HG03159 (cell line): ENCODE results near the gene APBA1.

Experiments used
- ATAC-seq: cut with Tn5 transposase; IDR thresholded peaks from one replicate; pipeline ENCODE4 v1.9.1; 2021; ENCODE audit warnings: mild to moderate bottlenecking, moderate library complexity; ENCODE audit not compliant: unreplicated experiment

Gene APBA1

GRCh38 chr9:69542058-69542457, 130.1 kb downstream of the APBA1 start:
- ATAC-seq, result no peak

DNA sequence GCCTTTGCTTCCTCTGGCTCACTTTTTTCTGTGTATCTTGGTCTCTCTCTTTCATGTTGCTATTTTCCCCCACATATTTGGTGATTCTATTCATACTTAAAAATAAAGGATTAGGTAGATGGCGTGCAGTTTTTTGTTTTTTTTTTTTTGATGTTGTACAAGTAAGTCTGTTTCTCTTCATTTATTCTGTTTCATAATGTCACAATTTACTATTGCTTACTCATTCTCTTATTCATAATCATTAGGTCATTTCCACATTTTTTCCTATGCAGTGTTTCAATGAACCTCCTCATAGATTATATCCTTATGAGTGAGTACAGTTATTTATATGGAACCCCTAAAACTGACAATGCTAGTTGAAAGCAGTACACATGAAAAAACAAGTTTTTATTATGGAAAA, 136.3 kb downstream of the APBA1 start:
- ATAC-seq, result no peak

- ATAC-seq, result no peak
Measured at GRCh38 chr9:69535286-69535832, 136.8 kb downstream of the APBA1 start.

DNA sequence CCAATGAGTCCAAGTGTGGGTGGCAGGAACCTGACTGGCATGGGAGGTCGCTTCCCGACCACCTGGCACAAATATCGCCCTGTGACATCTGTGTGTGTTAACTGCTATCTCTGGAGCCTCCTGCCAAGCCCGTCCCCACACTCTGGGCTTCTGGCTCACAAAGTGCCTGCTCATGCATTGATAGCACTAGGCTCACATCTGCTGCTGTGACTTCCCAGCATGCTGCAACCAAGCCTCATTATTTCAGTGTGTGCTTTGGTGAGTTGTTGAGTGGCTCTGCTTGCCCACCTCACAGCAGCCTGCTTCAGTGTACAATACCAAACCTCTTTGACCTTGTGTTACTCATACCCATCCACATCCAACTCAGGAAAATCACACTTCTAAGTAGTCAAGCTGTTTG, 139.8 kb downstream of the APBA1 start:
- ATAC-seq, result no peak

GRCh38 chr9:69527454-69527853, 144.7 kb downstream of the APBA1 start:
- no peak for ATAC-seq

DNA sequence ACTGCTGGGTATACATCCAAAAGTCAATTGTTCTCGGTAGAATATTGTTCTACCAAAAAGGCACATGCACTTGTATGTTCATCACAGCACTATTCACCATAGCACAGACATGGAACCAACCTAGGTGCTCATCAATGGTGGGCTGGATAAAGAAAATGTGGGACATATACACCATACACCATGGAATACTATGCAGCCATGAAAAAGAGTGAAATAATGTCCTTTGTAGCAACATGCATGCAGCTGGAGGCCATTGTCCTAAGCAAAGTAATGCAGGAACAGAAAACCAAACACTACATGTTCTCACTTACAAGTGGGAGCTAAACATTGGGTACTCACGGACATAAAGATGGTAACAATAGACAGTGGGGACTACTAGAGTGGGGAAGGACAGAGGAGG, 145.5 kb downstream of the APBA1 start:
- no peak for ATAC-seq

- ATAC-seq, result peak; percentile 83
Measured at GRCh38 chr9:69519470-69520240, 152.5 kb downstream of the APBA1 start.

- no peak for ATAC-seq
Measured at GRCh38 chr9:69516353-69517322, 155.5 kb downstream of the APBA1 start.

DNA sequence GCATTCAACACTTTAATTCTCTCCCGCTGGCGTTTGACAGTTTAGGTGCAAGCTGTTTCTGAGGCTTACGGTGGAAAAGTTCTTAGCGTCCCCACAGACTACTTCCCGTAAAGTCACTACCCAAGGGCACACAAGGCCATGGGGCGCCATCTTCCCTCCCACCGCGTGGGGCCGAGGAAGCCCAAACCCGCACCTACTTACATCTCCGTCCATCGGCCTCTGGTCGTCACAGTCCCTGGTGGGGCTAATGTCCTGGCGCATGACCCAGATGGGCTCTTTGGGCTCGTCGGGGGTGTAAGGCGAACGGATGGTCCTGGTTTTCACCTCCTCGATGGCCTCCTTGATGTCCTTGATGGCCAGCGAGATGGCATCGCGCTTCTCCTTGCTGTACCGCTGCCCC, 156.4 kb downstream of the APBA1 start:
- ATAC-seq, result no peak

DNA sequence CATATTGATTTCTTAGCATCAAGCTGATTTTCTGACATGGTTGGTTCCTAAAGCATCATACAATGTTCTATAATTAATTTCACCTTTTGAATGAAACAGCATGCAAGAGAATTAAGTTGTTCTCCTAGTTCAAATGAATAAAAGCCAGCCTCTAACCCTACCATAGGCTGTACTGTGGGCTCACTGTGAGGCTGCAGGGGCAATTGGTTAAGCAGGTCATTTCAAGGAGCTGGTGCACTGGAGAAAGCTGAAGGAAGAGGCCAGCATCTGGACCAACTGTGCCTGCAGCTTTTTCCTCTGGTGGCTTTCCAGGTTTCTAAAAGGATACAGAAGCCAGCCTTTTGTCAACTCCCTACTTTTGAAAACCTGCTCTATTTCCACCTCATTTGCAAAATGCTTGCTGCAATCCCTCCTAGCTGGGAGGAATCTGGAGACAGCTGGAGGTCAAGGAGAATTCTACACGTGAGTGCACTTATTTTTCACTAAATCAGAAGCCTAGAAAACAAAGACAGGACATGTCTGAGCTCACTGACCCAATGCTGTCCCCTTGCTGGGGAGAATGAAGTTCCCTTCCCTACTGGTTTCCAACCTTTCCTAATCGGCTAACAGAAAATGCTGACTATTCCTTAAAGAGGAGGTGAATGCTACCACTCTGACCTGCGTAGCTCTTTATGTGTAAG, 158.9 kb downstream of the APBA1 start:
- no peak for ATAC-seq

DNA sequence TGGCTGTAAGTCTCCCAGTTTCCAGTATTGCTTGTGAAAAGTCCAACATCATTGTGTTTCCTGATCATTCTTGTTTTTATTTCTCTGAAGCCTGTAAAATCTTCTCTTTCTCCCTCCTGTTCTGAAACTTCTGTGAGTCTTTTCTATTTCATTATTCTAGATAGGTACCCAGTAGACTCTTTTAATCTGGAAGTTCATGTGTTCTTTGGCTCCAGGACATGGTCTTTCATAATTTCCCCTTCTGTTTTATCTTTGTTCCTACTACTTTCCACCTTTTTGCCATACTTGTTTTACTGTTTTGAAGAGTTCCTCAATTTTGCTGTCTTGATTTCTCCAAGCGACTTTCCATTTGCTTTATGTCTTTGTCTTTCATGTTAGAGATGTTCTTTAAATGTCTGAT, 168.1 kb downstream of the APBA1 start:
- ATAC-seq, result no peak

- ATAC-seq, result no peak
Measured at GRCh38 chr9:69502671-69503301, 169.4 kb downstream of the APBA1 start.

DNA sequence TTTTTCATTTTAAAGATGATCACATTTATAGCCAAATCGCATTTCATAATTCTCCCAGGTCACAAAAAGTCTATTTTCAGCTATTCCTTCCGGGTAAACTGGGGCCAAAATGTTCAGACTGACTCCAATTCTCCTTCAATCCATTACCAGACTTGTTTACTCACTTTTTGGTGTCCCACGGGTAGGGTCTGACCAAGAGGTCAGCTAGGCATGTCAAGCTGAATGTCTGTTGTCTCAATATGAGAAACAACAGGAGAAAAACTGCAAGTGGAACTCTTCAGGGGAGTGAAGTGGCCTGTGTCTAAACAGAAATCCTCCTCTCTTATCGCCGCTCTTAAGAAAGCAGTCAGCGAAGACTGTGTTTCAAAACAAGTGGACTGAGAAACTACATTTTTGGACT, 171.3 kb downstream of the APBA1 start:
- no peak for ATAC-seq

DNA sequence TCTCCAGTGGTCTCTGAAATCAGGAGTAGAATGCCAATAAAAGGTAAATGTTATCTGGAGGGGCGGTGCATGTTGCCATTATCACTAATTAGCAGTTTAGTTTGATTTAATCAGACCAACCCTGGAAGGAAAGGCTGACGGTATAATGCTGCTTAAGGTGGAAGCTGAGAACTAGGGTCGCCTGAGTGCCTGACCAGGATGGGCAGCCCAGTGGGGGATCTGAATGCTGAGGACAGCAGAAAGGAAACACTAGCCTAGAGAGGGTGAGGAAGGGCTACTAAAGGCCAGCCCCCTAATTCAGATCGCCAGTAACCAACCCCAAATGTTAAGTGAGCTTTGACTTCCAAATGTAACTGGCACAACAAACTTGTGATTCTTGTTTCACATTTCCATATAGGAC, 172.2 kb downstream of the APBA1 start:
- no peak for ATAC-seq

- ATAC-seq, result no peak
Measured at GRCh38 chr9:69499407-69499806, 172.8 kb downstream of the APBA1 start.

- no peak for ATAC-seq
Measured at GRCh38 chr9:69498470-69498869, 173.7 kb downstream of the APBA1 start.

GRCh38 chr9:69497816-69498215, 174.4 kb downstream of the APBA1 start:
- ATAC-seq, result no peak

DNA sequence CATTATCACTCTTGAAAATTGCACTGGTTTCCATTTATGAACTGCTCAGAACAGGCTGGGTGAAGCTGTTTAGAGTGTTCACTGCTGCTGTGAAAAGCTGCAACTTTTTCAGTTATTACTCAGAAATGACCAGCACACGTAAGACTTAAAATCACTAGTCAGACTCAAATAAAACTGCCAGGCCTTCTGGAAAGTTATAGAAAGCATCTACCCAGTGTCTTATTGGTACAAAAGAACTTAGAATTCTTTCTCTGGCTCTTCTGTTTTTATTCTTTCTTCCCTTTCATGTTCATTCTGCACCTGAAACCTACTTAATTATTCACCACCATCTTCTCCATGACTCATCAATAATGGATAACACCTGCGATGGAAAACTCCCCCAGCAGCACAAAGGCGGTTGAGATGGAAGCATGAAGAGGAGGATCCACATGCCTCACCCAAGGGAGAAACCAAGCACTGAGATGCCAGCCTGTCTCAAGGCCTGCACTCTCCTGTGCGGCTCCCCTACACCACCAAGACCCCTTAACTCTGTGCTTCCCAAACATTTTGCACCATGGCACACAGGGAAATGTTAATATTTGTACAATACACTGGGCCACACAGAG, 175.2 kb downstream of the APBA1 start:
- ATAC-seq, result no peak

GRCh38 chr9:69495296-69495695, 176.9 kb downstream of the APBA1 start:
- no peak for ATAC-seq

DNA sequence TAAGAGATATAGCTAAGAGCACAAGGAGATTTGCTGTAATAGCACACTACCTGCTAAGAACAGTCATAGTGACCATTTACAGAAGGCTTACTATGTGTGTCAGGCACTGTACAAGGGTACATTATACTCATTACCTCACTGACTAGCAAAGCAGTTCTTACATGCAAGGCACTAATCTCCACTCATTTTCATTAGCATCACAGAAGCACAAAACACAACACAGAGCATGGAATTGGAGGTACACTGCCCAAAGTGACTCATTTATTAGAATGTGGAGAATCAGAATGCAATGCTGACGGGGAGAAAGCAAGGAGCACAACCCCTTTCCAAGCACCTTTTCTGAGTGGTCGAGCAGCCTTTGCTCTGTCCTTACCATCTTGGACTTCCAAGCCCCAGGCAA, 177.4 kb downstream of the APBA1 start:
- no peak for ATAC-seq
